NCI-H748 (cell line): ENCODE results near the gene MOB4.
"Not testable (repeated sequence)": the region's sequence is repeated elsewhere in the genome, so short reads cannot be mapped to it uniquely, and the experiment has no call there.

Experiments
- DNase-seq: peaks from one replicate; lab custom pipeline; 2025; ENCODE audit not compliant: unreplicated experiment; lab: John Stamatoyannopoulos, UW

MOB4 gene

DNA sequence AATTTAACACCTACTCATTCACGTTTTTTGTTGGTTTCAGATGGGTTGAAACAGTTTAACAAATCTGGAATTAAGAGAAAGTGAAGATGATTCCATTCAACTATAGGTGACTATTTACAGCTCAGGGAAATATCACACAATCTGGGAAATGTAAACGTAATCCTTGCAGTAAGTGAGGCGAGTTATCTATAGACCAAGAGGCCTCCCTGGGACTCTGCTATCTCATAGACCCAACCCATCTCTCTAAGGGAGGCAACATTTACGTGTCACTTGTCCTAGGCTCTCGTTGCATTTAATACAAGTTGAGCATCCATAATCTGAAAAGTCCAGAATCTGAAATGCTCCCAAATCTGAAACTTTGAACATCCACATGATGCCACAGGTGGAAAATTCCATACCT lies 2.0 kb upstream of the MOB4 start:
- DNase-seq, result no peak

DNA sequence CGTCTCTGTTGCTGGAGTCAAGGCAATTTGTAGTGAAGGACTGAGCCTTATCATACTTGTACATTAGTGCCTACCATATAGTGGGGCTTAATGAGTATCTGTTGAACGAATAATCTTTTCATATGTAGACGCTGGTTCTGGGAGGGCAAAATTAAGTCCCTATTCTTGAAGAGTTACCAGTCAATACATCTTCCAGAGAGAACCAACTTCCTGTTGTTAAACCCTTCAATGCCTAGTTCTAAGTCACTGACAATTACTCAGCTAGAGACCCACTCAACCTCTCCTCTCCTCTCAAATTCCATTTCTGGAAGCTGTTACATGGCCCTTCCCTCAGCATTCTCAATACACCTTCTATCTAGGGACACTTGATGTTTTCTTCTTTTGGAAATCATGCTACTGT lies 1.1 kb upstream of the MOB4 start:
- DNase-seq, result peak; percentile 33

DNA sequence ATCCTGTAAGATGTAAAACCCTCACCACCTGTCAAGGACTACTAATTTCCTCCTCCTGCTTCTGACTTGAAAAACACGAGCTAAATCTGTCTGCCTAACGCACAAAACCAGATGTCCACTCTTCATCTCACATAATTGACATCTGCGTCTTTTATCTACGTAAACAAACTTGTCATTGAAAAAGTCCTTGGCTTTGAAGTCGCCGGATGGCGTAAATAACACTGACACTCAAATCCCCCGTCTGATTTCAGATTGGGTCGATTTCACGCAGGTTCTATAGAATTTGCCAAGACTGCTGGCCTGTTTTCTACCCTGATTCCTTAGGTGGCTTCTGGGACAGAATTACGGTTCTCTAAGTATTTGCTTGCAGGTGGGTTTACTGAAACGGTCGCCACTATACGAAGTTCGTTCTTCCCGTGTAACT lies 539 bp upstream of the MOB4 start:
- DNase-seq, result peak; percentile 82

DNA sequence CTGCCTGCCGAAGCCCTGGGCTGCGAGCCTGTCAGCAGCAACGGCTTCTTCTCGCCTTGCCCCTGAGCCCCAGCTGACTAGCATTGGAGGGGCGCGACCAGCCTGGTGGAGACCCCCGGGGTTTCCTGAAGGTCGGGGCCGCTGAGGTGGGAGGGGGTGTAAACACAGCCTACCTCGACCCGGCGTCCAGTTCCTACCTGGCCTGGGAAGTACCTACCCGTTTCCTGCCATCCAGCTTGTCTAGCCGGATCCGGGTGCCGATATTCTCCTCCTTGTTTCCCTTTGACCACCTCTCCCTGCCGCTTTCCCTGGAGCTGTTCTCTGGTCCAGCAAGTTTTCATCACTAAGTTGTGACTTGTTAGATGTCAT lies 511 bp downstream of the MOB4 start:
- peak; percentile 78 for DNase-seq

DNA sequence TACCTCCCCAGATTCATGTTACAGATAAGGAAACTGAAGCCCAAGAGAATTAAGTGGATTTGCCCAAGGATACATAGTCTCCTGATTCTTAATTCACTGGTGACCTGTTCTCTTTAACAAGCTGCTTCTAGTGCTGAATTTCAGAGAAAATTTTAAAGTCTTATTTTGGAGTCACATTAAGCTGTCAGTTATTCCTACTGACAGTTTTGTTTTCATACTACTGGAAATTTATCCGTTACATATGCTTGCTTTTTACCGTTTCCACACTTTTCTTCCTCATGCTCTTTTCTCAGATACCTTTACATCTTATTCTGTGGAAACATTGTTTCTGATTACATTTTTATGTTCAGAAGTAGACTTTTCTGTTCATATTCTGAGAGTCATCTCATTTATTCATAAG lies 1.3 kb downstream of the MOB4 start:
- DNase-seq, result no peak

DNA sequence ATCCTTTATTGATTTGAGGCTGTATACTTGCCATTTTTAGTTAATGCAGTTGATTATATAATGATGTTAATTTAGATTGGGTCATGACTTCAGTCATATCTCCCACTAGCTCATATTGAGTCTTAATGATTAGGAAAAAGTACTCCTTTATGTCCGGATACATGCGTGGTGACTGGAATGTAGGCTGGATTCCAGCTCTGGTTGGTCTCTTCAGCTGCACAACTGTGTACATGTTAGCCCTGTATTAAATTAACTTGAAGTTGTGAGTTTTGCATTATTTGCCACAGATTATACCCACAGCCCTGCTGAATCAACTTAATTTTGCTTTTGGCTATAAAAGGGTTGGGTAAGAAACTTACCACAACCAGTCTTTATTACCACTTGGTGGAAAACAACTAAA lies 22.5 kb downstream of the MOB4 start:
- no peak for DNase-seq

DNA sequence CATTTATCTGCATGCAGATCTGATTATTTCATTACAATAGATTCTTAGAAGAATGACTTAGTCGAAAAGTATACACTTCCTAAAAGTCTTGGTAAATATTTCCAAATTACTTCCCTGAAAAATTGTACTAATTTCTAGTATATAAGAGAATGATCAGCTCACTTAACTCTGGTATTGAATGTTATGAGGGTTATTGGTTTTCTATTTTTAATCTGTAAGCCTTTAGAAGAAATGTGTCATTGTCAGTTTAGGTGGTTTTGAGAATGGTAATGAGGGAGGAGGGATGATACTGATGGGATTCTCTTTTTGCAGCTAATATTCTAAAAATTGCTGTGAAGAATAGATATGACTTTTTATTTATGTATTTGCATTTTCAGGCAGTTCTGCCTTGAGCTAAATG lies 23.9 kb downstream of the MOB4 start:
- DNase-seq, result no peak

DNA sequence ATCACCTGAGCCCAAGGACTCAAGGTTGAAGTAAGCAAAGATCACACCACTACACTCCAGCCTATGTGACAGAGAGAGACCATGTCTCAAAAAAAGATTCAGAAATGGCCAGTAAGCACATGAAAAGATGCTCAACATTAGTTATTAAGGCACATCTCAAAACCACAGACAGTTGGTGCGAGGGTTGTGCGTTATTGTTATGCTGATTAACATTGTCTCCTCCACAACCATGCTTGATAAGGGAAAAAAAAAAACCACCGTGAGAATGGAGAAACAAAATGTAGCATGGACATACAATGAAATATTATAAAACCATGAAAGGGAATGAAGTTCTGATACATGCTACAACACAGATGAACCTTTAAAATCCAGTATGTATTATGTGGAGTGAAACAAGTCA lies 27.3 kb downstream of the MOB4 start:
- DNase-seq, result no peak

DNA sequence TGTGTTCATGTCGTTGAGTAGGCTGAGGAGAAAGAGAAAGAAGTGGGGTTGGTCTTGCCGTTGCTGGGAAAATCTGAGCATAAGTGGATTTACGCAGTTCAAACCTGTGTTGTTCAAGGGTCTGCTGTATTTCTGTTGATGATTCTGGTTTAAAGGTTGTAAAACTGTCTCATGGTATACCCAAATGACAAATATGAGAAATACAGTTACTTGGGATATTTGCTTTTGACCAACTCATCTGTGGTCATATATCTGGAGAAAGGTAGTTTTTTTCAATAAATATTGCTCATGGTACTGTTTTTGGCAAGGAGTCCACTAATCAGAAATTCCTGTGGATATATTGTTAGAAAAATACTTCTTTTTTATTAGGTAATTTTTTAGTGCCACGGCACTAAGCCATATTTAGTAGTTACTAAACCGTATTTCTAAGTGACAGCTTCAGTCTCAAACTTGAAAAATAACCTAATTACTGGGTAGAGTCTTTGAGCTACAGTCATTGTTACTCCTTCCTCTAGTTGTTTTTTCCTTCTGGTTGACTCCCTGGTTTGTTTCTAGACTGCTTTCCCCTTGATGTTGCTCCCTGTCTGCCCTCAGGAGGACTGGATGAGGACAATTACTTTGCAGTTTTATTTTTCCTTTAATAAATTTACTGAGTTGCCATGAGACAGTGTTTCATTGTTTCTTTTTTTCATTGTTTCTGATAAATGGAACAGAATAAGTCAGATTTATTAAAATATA lies 31.5 kb downstream of the MOB4 start:
- DNase-seq, result no peak

DNA sequence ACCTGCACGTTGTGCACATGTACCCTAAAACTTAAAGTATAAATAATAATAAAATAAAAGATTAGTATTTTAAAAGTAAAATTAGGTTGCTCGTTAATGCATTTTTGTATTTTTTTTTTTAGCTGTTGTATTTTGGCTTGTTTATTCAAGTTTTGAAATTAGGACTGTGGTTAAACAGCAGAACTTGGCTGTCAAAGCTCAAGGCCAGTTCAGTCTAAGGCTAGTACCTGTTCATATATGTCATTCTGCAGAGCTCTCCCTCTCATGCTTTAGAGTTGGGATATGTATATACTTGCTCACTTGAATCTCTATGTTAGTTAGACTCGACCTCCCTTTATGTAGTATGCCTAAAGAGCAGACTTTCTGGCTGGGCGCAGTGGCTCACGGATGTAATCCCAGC lies 32.7 kb downstream of the MOB4 start:
- DNase-seq, result no peak

DNA sequence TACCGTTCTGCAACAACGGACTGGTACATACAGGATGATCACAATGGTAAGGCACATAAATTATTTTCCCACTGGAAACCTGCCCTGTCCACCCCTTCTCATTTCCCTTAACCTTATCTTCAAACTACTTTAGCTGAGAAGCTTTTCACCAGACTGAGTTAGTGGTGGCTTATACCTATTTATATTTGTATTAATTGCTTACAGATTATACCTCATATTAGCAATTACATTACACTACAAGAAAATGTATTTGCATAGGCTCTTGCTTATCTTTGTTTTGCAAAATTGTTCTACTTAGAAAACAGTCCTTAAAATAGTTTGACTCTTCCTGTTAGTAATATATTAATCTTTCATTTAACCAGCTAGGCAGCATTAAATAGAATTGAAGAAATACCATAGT lies 35.4 kb downstream of the MOB4 start:
- not testable (repeated sequence) for DNase-seq

DNA sequence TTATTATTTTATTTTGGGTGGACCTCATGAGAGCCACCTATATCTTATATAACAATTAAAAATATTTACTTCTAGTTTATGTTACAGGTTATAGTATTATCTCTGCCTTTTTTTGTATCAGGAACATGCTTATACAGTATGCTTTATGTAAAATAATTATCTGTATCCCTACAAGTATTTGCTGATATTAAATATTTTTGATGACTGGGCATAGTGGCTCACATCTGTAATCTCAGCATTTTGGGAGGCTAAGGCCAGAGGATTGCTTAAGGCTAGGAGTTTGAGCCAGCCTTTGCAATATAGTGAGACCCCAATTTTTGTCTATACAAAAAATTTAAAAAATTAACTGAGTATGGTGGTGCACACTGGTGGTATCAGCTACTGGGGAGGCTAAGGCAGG lies 39.6 kb downstream of the MOB4 start:
- no peak for DNase-seq

DNA sequence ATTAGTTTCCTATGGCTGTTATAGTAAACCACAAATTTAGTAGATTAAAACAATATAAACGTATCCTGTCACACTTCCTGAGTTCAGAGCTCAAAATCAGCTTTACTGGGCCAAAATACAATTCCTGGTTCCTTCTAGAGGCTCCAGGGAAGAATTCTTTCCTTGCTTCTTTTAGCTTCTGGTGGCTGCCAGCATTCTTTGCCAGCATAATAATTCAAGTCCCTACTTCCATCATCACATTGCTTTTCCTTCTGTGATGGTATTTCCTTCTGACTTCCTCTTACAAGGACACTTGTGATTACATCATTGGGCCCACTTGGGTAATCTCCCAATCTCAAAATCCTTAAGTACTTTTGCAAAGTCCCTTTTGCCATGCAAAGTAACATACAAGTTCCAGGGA lies 40.6 kb downstream of the MOB4 start:
- no peak for DNase-seq

DNA sequence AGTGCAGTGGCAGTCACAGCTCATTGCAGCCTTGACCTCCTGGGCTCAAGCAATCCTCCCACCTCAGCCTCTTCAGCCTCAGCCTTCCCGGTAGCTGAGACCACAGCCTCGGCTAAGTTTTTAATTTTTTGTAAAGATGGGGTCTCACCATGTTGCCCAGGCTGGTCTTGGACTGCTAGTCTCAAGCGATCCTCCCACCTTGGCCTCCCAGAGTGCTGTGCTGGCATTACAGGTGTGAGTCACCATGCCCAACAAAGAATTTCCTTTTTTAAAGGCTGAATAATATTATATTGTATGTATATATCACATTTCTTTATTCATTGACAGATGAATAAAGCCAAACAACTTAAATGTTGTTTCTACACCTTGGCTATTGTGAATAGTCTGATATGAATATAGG lies 42.5 kb downstream of the MOB4 start:
- DNase-seq, result no peak

DNA sequence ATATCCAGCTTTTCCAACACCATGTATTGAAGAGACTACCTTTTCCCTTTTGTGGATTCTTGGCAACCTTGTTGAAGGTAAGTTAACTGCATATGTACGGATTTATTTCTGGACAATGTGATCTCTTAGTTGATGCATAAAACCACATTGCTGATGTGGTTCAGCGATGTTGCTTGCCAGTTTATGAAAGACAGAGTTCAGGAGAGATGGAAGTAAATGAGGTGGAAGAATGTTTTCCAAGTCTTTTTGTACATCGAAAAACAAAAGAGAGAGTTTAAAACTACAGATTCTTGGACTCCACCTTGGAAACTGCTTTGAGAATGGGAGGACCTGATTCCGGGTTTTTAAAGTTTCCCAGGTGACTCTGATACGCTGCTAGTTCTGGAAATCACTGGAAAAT lies 43.8 kb downstream of the MOB4 start:
- DNase-seq, result no peak

DNA sequence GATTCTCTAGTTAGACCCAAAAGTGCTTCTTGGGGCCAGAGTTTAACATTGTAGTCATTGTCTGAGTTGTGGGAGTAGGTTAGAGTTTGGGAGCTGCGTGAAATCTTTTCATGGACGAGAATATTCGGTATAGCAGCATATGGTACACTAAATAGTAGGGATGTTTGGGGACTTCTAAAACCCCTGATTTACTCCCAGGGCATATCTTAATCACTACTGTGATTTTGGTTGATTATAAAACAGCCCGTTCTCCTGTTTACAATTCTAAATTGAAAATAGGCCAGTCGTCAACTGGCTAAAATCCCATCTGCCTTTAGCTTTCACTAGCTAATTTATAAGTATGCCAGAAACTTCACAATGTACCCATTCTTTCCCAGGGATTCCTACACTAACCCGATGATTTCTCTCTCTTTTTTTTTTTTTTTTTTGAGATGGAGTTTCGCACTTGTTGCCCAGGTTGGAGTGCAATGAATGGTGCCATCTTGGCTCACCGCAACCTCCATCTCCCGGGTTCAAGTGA lies 44.3 kb downstream of the MOB4 start:
- no peak for DNase-seq

DNA sequence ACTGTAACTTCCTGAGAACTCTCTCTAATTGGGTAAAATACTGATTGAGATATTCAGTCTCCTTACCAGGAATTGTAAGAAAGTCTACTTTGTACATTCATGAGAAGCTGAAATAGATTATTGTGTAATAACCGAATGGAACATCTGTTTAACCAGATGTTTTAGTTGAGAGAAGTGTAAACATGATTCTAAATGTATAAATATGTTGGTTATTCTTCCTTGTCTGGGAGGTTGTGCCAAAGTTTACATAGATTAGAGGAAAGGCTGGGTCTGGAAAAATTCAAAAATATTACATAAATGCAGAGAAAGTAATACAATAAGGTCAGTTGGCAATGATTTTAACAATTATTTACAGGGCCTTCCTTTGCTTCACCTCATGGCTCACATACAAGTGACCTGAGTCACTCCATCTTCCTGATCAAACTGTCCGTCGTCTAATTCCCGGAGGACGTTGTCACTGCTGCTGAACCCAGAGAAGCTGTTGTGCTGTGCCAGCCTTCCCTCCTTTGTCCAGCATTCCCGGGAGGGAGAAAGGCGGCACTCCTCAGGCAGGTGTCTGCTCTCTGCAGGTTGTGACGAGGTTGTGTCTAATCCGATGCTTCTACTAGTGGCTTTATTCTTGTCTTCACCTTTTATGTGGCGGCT lies 55.9 kb downstream of the MOB4 start:
- DNase-seq, result no peak

DNA sequence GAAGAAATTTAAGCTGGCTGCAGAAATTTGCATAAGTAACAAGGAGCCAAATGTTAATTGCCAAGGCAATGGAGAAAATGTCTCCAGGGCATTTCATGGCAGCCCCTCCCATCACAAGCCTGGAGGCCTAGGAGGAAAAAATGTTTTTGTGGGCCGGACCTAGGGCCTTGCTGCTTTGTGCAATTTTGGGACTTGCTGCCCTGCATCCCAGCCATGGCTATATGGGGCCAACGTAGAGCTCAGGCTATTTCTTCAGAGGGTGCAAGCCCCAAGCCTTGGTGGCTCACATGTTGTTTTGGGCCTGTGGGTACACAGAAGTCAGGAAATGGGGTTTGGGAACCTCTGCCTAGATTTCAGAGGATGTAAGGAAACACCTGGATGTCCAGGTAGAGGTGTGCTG lies 57.7 kb downstream of the MOB4 start:
- no peak for DNase-seq

DNA sequence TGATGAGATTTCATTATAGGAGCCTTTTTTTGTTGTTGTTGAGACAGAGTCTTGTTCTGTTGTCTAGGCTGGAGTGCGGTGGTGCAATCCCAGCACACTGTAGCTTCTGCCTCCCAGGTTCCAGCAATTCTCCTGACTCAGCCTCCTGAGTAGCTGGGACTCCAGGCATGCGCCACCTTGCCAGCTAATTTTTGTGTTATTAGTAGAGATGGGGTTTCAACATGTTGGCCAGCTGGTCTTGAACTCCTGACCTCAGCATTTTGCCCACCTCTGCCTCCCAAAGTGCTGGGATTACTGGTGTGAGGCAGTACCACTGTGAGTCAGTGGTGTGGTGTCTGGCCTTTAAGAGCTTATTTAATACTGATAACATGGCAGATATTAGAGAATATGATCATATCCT lies 60.1 kb downstream of the MOB4 start:
- DNase-seq, result no peak

DNA sequence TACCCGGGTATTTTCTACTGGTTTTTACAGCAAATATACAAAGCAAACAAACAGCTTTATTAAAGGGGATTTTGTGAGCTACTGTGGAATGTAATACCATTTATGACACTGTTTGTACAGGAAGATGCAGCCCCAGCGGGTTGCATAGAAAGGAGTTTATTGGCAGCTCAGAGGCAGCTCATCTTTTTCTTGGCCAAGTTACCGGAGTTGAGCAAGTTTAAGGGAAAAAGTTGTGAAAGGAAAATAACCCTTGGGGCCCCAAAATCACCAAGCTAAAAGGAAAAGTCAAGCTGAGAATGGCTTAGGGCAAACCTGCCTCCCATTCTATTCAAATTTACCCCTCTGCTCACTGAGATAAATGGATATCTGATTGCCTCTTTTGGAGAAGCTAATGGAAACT lies 60.8 kb downstream of the MOB4 start:
- DNase-seq, result no peak

DNA sequence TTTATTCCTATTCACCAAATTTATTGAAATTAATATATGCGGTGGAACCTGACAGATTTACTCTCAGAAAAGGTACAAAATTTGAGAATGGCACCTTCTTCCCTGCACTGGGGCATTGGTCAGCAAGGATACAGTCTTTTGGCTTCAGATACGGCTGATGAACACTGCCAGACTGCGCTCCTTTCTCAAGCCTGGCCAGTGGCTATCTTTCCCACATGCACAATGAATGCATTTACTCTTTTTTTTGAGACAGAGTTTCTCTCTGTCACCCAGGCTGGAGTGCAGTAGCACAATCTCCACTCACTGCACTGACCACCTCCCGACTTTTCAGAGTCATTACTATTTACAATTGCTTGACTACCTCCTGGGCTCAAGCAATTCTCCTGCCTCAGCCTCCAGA lies 61.6 kb downstream of the MOB4 start:
- no peak for DNase-seq

DNA sequence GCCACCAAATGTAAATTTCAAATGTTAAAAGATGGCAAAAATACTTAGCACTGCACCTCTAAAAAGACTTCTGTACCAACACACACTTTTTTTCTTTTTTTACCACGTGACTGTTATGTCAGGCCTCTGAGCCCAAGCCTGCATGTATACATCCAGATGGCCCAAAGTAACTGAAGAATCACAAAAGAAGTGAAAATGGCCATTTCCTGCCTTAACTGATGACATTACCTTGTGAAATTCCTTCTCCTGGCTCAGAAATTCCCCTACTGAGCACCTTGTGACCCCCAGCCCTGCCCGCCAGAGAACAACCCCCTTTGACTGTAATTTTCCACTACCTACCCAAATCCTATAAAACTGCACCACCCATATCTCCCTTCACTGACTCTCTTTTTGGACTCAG lies 62.4 kb downstream of the MOB4 start:
- not testable (repeated sequence) for DNase-seq

DNA sequence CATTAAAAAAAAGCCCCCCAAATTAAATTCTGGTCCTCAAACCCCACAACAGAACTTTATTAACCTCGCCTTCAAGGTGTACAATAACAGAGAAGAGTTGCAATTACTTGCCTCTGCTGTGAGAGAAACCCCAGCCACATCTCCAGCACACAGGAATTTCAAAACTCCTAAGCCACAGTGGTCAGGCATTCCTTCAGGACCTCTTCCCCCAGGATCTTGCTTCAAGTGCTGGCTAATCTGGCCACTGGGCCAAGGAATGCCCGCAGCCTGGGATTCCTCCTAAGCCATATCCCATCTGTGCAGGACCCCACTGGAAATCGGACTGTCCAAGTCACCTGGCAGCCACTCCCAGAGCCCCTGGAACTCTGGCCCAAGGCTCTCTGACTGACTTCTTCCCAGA lies 64.3 kb downstream of the MOB4 start:
- DNase-seq, result not testable (repeated sequence)
